Breast epithelium (tissue), 4 donors: Measurements from ENCODE around the gene TNFRSF12A. TPM values are rescaled to one million over a fixed set of nuclear protein-coding genes. Genes with fewer than 3 reads are reported as not detected.

Experiments
- DNase-seq, 2 donors: peaks; one replicate each; pipeline ENCODE4 v3.0.0-alpha.2; 2019; ENCODE audit warnings: low spot score in 2 of 2
- H3K27ac ChIP-seq, 2 donors: fragments of 200-600 bp; sonication (generic) in 1 of 2; one replicate each; pipeline ENCODE4 v1.5.1; 2016 to 2019; ENCODE audit warnings: mild to moderate bottlenecking in 1 of 2
- H3K27me3 ChIP-seq, 2 donors: fragments of 200-600 bp; sonication (generic) in 1 of 2; one replicate each; pipeline versions ENCODE4 v1.5.1 to v1.6.0; 2017 to 2019; ENCODE audit warnings: control low read depth in 1 of 2, mild to moderate bottlenecking in 1 of 2
- H3K36me3 ChIP-seq: fragments of 200-600 bp; one replicate; pipeline ENCODE4 v1.5.1; 2019
- H3K4me1 ChIP-seq, 2 donors: fragments of 200-600 bp; sonication (generic); one replicate each; pipeline ENCODE4 v1.5.1; 2016 to 2019; ENCODE audit warnings: control low read depth in 1 of 2
- H3K4me3 ChIP-seq, 3 donors: fragments of 200-600 bp; sonication (generic); 1 replicate in 2 of 3; 2 replicates in 1 of 3; pipeline ENCODE4 v1.5.1; 2016 to 2019; ENCODE audit warnings: mild to moderate bottlenecking in 3 of 3, moderate library complexity in 2 of 3
- H3K9me3 ChIP-seq, 2 donors: fragments of 200-600 bp; sonication (generic) in 1 of 2; one replicate each; pipeline ENCODE4 v1.5.1; 2016 to 2019; ENCODE audit warnings: control low read depth in 1 of 2
- CTCF ChIP-seq, 3 donors: fragments of 450-650 bp; IDR thresholded peaks; one replicate each; pipeline ENCODE4 v1.5.1; 2016 to 2017; ENCODE audit warnings: antibody characterized with exemption in 3 of 3, mild to moderate bottlenecking in 3 of 3, moderate library complexity in 3 of 3
- POLR2A ChIP-seq: fragments of 450-650 bp; IDR thresholded peaks from one replicate; pipeline ENCODE4 v1.6.1; 2016; ENCODE audit warnings: antibody characterized with exemption, mild to moderate bottlenecking, moderate library complexity
- POLR2AphosphoS5 ChIP-seq, 3 donors: sonication (generic); formaldehyde crosslinking; IDR thresholded peaks; one replicate each; pipeline ENCODE4 v1.6.1; 2017; ENCODE audit warnings: antibody characterized with exemption in 3 of 3
- intact Hi-C: fragments of 100-400 bp; cut with DNase I; formaldehyde crosslinking; loops from one replicate; pipeline ENCODE4 v1.15.1; 2023; ENCODE audit warnings: low total_unique reads
- total RNA-seq, 3 donors: library from RNA; depleted of rRNA; stranded (reverse); fragments of >200 nt; gene quantifications; one replicate each; pipeline ENCODE4 v1.1.0, GENCODE V29; 2016

TNFRSF12A gene
- total RNA-seq, 3 donors from 2014 or later = 6.9 to 74.1 (median 36.7) TPM

DNA sequence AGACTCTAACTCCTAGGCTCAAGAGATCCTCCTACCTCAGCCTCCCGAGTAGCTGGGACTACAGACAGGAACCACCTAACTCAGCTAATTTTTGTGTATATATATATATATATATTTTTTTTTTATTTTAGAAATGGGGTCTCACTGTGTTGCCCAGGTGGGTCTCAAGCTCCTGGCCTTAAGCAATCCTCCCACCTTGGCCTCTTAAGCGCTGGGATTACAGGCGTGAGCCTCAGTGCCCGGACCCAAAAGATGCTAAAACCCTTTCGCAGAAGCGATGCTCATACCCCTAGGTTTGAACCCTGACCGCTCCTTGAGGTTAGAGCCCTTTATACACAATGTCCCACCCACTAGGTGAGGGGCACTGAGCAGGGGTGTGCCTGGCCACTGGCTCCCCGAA lies 9.7 kb upstream of the TNFRSF12A start:
- TF ChIP-seq POLR2A = no peak
- no peak for TF ChIP-seq POLR2AphosphoS5 (IDR thresholded peaks at IDR 0.05)
- TF ChIP-seq CTCF (IDR thresholded peaks at IDR 0.05) = no peak
- intact Hi-C loops = no loop called here
- DNase-seq = no peak
- Histone ChIP-seq H3K9me3 (no peaks in the 10 kb centered on the region), H3K4me3 (no peak overlapping the region), H3K27ac (peak overlapping the region; percentile 23 to 65), H3K36me3 (no peaks in the 10 kb centered on the region), H3K4me1 (no peaks in the 10 kb centered on the region), H3K27me3 (peaks cover 0 to 31% of the 10 kb centered on the region in 2 donors)

DNA sequence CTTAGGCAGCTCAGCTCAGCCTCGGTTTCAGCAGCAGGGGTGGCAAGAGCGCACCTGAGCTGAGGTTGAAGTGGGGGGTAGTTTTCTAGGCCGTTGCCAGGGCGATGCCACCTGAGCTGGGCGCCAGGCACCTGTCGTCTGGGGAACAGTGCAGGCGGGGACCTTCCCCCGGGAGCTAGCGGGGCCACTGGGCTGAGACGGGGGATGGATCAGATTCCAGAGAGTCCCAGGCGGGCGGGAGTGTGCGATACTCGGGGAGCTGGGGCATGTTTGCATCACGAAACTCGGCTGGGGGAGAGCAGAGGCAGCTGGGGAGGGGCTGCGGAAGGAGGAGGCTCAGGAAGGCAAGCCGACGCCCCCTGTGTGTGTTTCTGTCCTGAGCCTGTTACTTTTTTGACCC lies 7.9 kb upstream of the TNFRSF12A start:
- TF ChIP-seq CTCF (IDR thresholded peaks at IDR 0.05) = no peak
- Histone ChIP-seq H3K4me1 (no peaks in the 10 kb centered on the region), H3K27ac (no peak overlapping the region), H3K9me3 (no peaks in the 10 kb centered on the region), H3K27me3 (peaks cover 0 to 30% of the 10 kb centered on the region in 2 donors), H3K4me3 (no peak overlapping the region), H3K36me3 (no peaks in the 10 kb centered on the region)
- no peak for DNase-seq
- intact Hi-C loops = no loop called here

DNA sequence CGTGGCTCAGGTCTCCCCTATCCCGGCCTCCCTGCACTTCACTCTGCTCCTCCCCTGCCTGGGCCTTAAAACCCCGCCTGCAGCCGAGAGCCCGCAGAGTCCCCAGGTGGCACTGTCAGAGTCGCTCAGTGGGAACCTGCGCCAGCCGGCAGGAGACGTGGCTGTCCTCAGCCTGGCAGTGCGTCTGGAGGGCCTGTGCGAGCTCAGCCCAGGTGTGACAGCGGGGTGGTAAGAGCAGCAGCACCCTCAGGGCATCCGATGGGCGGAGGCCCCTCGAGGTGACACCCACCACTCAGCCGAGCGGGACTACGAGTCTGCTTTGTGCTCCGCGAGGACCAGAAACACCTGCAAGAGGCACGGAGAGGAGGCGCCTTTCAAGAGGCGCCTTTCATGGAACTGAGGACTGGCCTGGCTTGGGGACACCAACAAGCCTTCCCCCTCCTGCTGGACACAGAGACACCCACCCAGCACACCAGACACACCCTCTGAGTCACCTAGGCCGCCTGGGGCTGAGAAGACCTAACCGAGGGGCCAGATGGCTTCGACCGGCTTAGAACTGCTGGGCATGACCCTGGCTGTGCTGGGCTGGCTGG lies 7.2 kb upstream of the TNFRSF12A start, which contains the start of gene CLDN9:
TSS of gene CLDN9 (plus strand) at position 96 of the 593 bp plus-strand sequence. CDS start at position 536, 440 bp downstream.
- Histone ChIP-seq H3K4me1 (no peaks in the 10 kb centered on the region), H3K27me3 (peaks cover under 1 to 36% of the 10 kb centered on the region in 2 donors), H3K27ac (no peak within 1 kb of the TSS), H3K4me3 (no peak within 1 kb of the TSS), H3K9me3 (no peaks in the 10 kb centered on the region), H3K36me3 (no peaks in the 10 kb centered on the region)
- TF ChIP-seq POLR2AphosphoS5 (IDR thresholded peaks at IDR 0.05) (no peak), POLR2A (no peak), CTCF (IDR thresholded peaks at IDR 0.05) (no peak)
- peak in 1 of 2 donors; percentile 73 for DNase-seq
- intact Hi-C loops = no loop called here

DNA sequence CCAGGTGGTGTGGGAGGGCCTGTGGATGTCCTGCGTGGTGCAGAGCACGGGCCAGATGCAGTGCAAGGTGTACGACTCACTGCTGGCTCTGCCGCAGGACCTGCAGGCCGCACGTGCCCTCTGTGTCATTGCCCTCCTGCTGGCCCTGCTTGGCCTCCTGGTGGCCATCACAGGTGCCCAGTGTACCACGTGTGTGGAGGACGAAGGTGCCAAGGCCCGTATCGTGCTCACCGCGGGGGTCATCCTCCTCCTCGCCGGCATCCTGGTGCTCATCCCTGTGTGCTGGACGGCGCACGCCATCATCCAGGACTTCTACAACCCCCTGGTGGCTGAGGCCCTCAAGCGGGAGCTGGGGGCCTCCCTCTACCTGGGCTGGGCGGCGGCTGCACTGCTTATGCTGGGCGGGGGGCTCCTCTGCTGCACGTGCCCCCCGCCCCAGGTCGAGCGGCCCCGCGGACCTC lies 6.6 kb upstream of the TNFRSF12A start:
- H3K27me3 ChIP-seq = peaks cover 3 to 40% of the 10 kb centered on the region in 2 donors
- H3K27ac ChIP-seq = no peak overlapping the region
- no peaks in the 10 kb centered on the region for H3K36me3 ChIP-seq
- intact Hi-C loops = no loop called here
- TF ChIP-seq POLR2AphosphoS5 (IDR thresholded peaks at IDR 0.05) = no peak
- no peak for TF ChIP-seq POLR2A
- no peak for TF ChIP-seq CTCF (IDR thresholded peaks at IDR 0.05)
- H3K9me3 ChIP-seq = no peaks in the 10 kb centered on the region
- no peak for DNase-seq
- H3K4me3 ChIP-seq = no peak overlapping the region
- H3K4me1 ChIP-seq = no peaks in the 10 kb centered on the region

GRCh38 chr16:3013998-3014690 lies 6.0 kb upstream of the TNFRSF12A start:
- intact Hi-C loops = no loop called here
- peaks cover 3 to 40% of the 10 kb centered on the region in 2 donors for H3K27me3 ChIP-seq
- DNase-seq = no peak
- H3K36me3 ChIP-seq = no peaks in the 10 kb centered on the region
- no peak overlapping the region for H3K27ac ChIP-seq
- TF ChIP-seq POLR2A (no peak), POLR2AphosphoS5 (IDR thresholded peaks at IDR 0.05) (no peak), CTCF (IDR thresholded peaks at IDR 0.05) (no peak)
- no peaks in the 10 kb centered on the region for H3K4me1 ChIP-seq
- no peak overlapping the region for H3K4me3 ChIP-seq
- no peaks in the 10 kb centered on the region for H3K9me3 ChIP-seq
